Measurements from ENCODE around the gene CHD2. TPM values are rescaled to one million over a fixed set of nuclear protein-coding genes. Genes with fewer than 3 reads are reported as not detected.

CHD2 gene
- total RNA-seq, 2 experiments from 2014 or later, result 129 to 148 TPM

DNA sequence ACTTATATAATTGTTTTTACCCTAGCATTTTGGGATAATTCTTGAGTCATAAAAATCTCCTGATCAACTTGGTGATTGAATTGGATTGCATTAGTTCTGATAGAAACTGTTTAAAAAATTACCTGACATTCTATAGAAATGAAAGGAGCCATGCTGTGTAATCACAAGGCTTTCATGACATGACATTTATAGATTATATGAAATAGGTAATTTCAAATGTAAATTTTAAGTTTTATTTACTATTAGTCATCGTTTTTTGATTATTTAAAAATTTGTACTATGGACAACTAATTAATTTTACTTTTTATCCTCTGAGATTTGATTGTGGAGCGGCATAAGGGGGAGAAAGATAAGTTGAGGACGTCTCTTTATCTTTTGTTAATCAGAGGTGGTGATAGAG, 12.3 kb upstream of the CHD2 start:
- peaks cover 55% of the 10 kb centered on the region for H3K4me1 Mint-ChIP-seq
- CTCF ChIA-PET, result interaction anchor here (1.4 to 3.3 kb wide), 3 partner anchors 12 to 79 kb away, joined by 4 to 31 read pairs (median 5); partner anchors contain the start of gene CHD2

DNA sequence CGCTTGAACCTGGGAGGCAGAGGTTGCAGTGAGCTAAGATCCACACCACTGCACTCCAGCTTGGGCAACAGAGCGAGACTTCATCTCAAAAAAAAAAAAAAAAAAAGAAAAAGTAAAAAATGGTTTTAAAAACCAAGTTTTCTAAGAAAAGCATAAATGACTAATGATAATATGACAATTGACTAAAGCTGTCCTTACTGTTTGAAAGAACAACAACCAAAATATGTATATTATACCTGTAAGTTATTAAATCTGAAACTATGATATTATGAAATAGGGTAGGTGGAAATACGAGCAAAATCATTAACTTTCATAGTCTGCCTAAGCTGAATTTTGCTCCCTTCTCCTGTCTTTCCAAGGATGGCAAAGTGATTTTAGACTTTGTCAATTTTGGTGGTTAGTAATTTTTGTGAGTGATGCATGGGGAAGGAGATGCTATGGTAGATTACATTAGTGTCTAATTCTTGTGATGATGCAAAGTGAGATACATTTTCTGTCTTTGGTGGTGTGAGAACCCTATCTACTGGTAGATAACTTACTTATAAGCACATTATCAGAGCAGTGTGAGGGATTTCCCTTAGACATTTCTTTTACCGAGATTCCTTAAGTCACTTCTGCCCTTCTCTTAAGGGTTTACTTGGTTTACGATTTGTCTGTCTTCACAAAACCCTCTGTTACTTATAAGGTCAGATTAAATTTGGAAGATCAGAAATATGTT, 10.6 kb upstream of the CHD2 start:
- DNase-seq, result no peak
- peak overlapping the region; percentile 58 for H3K4me3 Mint-ChIP-seq
- peaks cover 80% of the 10 kb centered on the region for H3K36me3 Mint-ChIP-seq (ENCODE audit: low read depth)
- peak overlapping the region; percentile 73 for H3K27ac Mint-ChIP-seq
- no peaks in the 10 kb centered on the region for H3K9me3 Mint-ChIP-seq
- peaks cover 71% of the 10 kb centered on the region for H3K4me1 Mint-ChIP-seq
- ChIA-PET POLR2A (interaction anchor here (0.8 to 1.8 kb wide), 5 partner anchors 10 to 57 kb away, joined by 3 to 7 read pairs (median 3); partner anchors contain the start of gene CHD2), CTCF (interaction anchor here (0.6 to 4.4 kb wide), 8 partner anchors 8 to 84 kb away, joined by 3 to 31 read pairs (median 4); partner anchors contain the start of gene CHD2)
- no peaks in the 10 kb centered on the region for H3K27me3 Mint-ChIP-seq

More for the DNA sequence above, 12.3 kb upstream of the CHD2 start:
- Mint-ChIP-seq H3K27ac (peak overlapping the region; percentile 31), H3K4me3 (peak overlapping the region; percentile 68), H3K27me3 (no peaks in the 10 kb centered on the region), H3K36me3 (ENCODE audit: low read depth) (peaks cover 78% of the 10 kb centered on the region), H3K9me3 (no peaks in the 10 kb centered on the region)
- DNase-seq, result no peak
- POLR2A ChIA-PET, result interaction anchor here (1.8 kb wide), 1 partner anchor 16 kb away, joined by 7 read pairs; no protein-coding TSS in a partner anchor

DNA sequence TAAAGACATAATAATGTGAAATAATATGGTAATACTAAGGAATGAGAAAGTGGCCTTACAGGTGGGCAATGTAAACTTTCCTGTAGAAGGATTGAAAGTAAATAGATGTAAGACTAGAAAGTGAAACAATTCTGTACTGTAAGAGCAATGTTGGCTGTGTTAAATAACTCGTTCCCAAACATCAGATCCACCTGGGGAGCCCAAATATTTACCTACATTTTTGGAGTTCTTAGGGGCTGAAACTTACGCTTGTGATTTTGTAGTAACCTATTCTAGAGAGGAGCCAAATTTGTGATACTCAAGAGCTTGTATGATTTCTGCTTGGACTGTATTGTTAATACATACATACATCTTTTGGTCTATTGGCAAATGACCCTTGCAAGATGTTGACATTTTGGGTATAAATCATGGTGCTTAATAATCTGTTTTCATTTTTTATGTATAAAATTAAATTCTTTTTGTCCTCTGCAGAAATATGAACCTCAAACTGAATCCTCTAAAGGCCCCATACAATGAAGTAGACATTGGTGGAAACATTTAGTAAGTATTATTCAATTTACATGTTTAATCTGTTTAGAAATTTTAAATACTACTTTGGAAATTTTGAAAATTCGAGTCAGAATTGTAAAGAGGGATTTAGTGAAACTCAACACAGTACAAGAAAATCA, 8.5 kb upstream of the CHD2 start:
- H3K4me1 Mint-ChIP-seq, result peaks cover 79% of the 10 kb centered on the region

DNA sequence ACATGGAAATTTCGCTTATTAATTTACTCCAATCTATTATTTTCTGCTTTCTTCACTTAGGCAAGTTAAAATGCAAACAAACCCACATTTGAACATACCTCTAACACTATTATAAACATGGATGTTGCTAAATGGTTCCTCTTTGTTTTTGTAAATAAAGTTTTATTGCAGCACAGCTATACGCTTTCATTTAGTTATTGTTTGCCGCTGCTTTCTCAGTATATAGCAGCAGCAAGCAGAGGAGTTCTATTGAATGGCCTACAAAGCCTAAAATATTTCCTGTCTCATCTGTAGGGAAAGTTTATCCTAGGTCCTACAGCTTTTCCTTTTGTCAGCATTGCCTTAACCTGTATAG, 7.9 kb upstream of the CHD2 start:
- Mint-ChIP-seq H3K4me3 (no peak overlapping the region), H3K9me3 (no peaks in the 10 kb centered on the region), H3K36me3 (ENCODE audit: low read depth) (peaks cover 76% of the 10 kb centered on the region), H3K27me3 (no peaks in the 10 kb centered on the region), H3K27ac (no peak overlapping the region), H3K4me1 (peaks cover 79% of the 10 kb centered on the region)
- POLR2A ChIA-PET, result interaction anchor here (0.5 to 0.8 kb wide), 2 partner anchors 10 to 83 kb away, joined by 3 read pairs; no protein-coding TSS in a partner anchor
- DNase-seq, result no peak
- CTCF ChIA-PET, result interaction anchor here (3.1 to 4.4 kb wide), 2 partner anchors 10 to 83 kb away, joined by 17 to 24 read pairs; no protein-coding TSS in a partner anchor

More for the DNA sequence above, 8.5 kb upstream of the CHD2 start:
- Mint-ChIP-seq H3K9me3 (no peaks in the 10 kb centered on the region), H3K27ac (peak overlapping the region; percentile 50), H3K27me3 (no peaks in the 10 kb centered on the region), H3K36me3 (ENCODE audit: low read depth) (peaks cover 76% of the 10 kb centered on the region), H3K4me3 (peak overlapping the region; percentile 58)
- no peak for DNase-seq
- POLR2A ChIA-PET, result interaction anchor here (0.5 to 0.8 kb wide), 2 partner anchors 9 to 83 kb away, joined by 3 read pairs; no protein-coding TSS in a partner anchor
- CTCF ChIA-PET, result interaction anchor here (3.1 to 4.4 kb wide), 2 partner anchors 9 to 82 kb away, joined by 17 to 24 read pairs; no protein-coding TSS in a partner anchor

DNA sequence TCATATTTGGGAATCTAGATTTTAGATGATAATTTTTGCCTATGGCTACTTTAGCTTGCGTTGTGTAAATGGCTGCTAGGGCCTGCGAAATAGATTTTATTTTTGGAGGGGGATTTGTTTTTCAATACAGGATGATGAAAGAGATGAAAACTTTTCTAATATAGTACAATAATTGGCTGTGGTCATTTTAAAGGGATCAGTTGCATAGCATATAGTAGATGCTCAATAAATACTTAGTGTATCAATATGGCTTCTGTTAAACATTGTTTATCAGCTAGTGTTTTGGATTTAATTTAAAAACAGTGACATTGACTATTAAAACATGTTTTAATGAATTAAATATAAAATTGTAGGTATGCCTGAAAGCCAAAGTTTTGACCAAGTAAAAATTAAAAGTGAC, 6.9 kb upstream of the CHD2 start:
- H3K27ac Mint-ChIP-seq, result peak overlapping the region; percentile 55
- CTCF ChIA-PET, result interaction anchor here (2.4 to 4.4 kb wide), 3 partner anchors 11 to 84 kb away, joined by 9 to 24 read pairs (median 17); no protein-coding TSS in a partner anchor
- peaks cover 5% of the 10 kb centered on the region for H3K9me3 Mint-ChIP-seq
- H3K27me3 Mint-ChIP-seq, result no peaks in the 10 kb centered on the region
- peaks cover 80% of the 10 kb centered on the region for H3K4me1 Mint-ChIP-seq
- peaks cover 78% of the 10 kb centered on the region for H3K36me3 Mint-ChIP-seq (ENCODE audit: low read depth)
- H3K4me3 Mint-ChIP-seq, result peak overlapping the region; percentile 55
- POLR2A ChIA-PET, result interaction anchor here (0.6 kb wide), 1 partner anchor 796 kb away, joined by 3 read pairs; no protein-coding TSS in a partner anchor
- DNase-seq, result no peak

DNA sequence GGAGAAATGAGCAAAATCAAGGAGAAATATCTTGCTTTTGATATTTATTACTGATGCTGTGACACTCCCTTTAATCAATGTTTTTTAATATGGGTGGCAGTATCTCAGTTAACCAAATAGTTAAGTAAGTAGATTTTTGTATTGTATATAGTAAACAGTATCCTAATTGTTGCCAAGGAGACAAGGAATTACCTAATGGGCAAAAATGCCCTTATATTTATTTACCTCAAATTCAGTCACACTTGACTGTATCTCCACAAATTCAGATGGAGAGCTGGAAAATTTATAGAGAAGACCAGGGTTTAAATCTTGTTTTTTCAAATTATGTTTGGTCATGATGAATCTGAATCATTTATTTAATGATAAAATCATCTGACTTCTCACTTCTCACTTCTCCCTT, 3.6 kb upstream of the CHD2 start:
- POLR2A ChIA-PET, result no interaction called here
- DNase-seq, result no peak
- CTCF ChIA-PET, result interaction anchor here (0.6 to 1.5 kb wide), 5 partner anchors 8 to 95 kb away, joined by 3 to 5 read pairs (median 3); no protein-coding TSS in a partner anchor
- Mint-ChIP-seq H3K36me3 (ENCODE audit: low read depth) (peaks cover 81% of the 10 kb centered on the region), H3K4me1 (peaks cover 70% of the 10 kb centered on the region), H3K27me3 (no peaks in the 10 kb centered on the region), H3K27ac (peak overlapping the region; percentile 34), H3K4me3 (no peak overlapping the region), H3K9me3 (peaks cover 12% of the 10 kb centered on the region)

DNA sequence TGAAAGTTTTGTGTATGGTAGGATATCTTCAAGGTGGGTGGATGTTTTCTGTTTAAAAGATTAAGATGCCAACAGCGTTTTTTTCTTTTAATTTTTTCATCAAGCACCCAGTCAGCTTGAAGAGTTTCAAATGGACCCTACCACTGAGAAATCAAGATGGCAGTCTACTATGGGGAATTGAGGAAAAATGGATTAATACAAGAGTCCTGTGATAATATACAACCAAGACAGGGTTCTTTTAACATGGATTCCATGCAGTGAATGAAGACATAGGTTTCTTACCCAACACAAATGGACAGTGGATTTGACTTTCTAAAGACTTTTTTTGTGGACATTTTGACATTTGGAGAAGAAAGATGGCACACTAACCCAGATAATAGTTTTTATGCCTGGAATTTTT, 2.5 kb upstream of the CHD2 start:
- ChIA-PET CTCF (interaction anchor here (0.6 to 1.5 kb wide), 5 partner anchors 9 to 89 kb away, joined by 3 to 5 read pairs (median 3); no protein-coding TSS in a partner anchor), POLR2A (no interaction called here)
- Mint-ChIP-seq H3K36me3 (ENCODE audit: low read depth) (peaks cover 80% of the 10 kb centered on the region), H3K4me1 (peaks cover 63% of the 10 kb centered on the region), H3K27me3 (no peaks in the 10 kb centered on the region), H3K9me3 (peaks cover 12% of the 10 kb centered on the region), H3K4me3 (no peak overlapping the region), H3K27ac (no peak overlapping the region)
- DNase-seq, result no peak

DNA sequence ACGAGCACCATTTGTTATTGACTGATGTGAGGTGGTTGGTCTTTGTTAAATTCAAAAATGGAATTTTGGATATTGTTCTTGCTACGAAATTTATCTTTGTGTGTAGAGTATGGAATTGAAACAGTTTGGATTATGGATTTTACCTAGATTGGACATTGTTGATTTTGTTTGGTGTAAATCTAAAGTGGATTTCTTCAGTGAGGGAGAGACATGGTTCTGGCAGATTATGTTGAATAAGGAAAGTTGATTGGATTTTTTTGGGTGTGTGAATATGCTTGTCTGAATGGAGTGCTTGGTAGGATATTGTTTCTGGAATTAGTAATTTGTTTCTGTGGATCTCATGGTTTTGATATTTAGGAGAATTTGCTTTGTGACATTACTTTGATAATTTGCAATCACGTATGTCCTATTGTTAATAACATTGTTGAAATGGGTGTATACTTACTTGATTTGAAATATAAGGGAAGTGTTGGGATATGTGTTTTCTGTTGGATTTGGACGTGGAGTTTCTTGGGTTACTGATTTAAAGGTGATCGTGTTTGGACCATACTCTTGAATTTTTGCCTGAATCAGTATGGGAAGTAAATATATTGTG, 1.0 kb upstream of the CHD2 start:
- no peak for DNase-seq
- Mint-ChIP-seq H3K4me1 (peaks cover 58% of the 10 kb centered on the region), H3K4me3 (peak overlapping the region; percentile 45), H3K27ac (peak overlapping the region; percentile 100), H3K9me3 (peaks cover 12% of the 10 kb centered on the region), H3K36me3 (ENCODE audit: low read depth) (peaks cover 81% of the 10 kb centered on the region), H3K27me3 (no peaks in the 10 kb centered on the region)
- ChIA-PET POLR2A (interaction anchor here (0.7 to 4.9 kb wide), 5 partner anchors 14 to 90 kb away, joined by 3 to 56 read pairs (median 7); no protein-coding TSS in a partner anchor), CTCF (interaction anchor here (0.9 to 2.1 kb wide), 14 partner anchors 9 to 90 kb away, joined by 3 to 38 read pairs (median 4); no protein-coding TSS in a partner anchor)

DNA sequence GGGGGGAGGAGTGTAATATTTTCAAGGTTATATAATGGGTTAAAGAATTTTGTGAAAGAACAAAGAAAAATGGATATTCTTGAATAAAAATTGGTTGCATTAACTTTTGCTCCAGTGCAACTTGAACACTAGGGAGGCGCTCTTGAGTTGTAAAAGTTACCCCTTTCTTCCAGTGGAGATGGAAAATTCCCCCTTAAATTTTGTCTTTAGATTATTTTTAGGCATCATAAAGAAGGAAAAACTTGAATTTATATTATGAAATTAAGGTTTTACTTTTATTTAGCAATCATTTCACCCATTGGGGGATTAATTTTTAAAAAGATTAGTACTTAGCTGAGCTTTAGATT, 550 bp upstream of the CHD2 start:
- ChIA-PET POLR2A (interaction anchor here (0.7 to 4.9 kb wide), 6 partner anchors 14 to 91 kb away, joined by 3 to 56 read pairs (median 6); no protein-coding TSS in a partner anchor), CTCF (interaction anchor here (0.9 to 2.1 kb wide), 17 partner anchors 9 to 91 kb away, joined by 3 to 38 read pairs (median 4); no protein-coding TSS in a partner anchor)
- Mint-ChIP-seq H3K9me3 (peaks cover 12% of the 10 kb centered on the region), H3K27ac (peak overlapping the region; percentile 100), H3K4me3 (peak overlapping the region; percentile 80), H3K36me3 (ENCODE audit: low read depth) (peaks cover 78% of the 10 kb centered on the region), H3K4me1 (peaks cover 53% of the 10 kb centered on the region), H3K27me3 (no peaks in the 10 kb centered on the region)
- DNase-seq, result no peak

DNA sequence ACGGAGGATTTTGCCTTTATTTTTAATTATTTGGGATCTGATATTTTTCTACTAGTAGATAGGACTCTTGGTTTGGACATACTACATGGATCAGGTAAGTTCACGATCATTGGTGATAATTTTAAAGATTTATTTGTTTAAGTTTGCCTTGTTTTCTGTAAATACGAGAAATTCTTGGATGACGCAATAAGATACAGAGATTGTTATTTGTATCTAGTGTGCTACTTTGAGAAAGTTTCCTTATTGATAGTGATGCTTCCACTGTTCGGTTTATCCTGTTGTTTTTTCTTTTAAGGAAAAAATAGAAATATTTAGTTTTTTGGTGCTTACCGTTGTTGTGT, 577 bp downstream of the CHD2 start:
- Mint-ChIP-seq H3K4me3 (peak overlapping the region; percentile 80), H3K27me3 (no peaks in the 10 kb centered on the region), H3K4me1 (peaks cover 55% of the 10 kb centered on the region), H3K9me3 (peaks cover 12% of the 10 kb centered on the region), H3K36me3 (ENCODE audit: low read depth) (peaks cover 77% of the 10 kb centered on the region), H3K27ac (peak overlapping the region; percentile 100)
- no peak for DNase-seq
- ChIA-PET CTCF (interaction anchor here (0.7 to 2.1 kb wide), 11 partner anchors 10 to 92 kb away, joined by 3 to 38 read pairs (median 4); no protein-coding TSS in a partner anchor), POLR2A (interaction anchor here (0.7 to 4.9 kb wide), 11 partner anchors 11 to 92 kb away, joined by 3 to 56 read pairs (median 6); no protein-coding TSS in a partner anchor)

DNA sequence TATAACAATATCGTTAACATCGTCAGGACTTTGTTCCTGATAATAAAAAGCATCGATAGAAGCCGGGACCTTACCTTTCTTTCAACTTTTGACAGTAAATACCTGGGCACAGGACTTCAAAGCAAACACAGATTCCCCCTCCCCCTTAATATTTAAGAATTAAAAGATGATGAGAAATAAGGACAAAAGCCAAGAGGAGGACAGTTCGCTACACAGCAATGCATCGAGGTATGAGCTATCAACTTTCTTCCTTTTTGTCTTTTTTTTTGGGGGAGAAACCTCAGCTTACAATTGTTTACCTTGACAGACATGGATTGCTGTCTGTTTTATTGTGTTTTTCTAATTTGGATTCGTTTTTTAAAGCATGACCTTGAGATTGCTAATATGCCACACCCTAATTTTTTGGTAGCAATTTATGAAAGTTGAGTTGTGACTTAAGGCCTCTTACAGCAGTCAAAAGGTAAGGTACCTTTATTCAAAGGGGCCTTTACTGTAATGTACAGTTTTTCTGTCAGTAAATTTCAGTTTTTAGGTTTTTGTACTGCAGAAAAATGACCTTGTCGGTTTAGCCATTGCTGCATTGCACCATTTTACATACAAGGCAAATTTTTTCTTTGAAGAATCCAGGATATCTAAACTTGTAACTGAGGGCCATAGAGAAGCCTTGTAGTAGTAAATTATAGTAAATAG, 1.1 kb downstream of the CHD2 start:
- no peak for DNase-seq
- CTCF ChIA-PET, result interaction anchor here (1.6 to 3.0 kb wide), 4 partner anchors 12 to 92 kb away, joined by 9 to 38 read pairs (median 18); no protein-coding TSS in a partner anchor
- H3K27ac Mint-ChIP-seq, result peak overlapping the region; percentile 100
- no peaks in the 10 kb centered on the region for H3K27me3 Mint-ChIP-seq
- peaks cover 58% of the 10 kb centered on the region for H3K4me1 Mint-ChIP-seq
- peaks cover 12% of the 10 kb centered on the region for H3K9me3 Mint-ChIP-seq
- peaks cover 76% of the 10 kb centered on the region for H3K36me3 Mint-ChIP-seq (ENCODE audit: low read depth)
- POLR2A ChIA-PET, result interaction anchor here (0.8 to 4.9 kb wide), 6 partner anchors 11 to 90 kb away, joined by 3 to 56 read pairs (median 6); no protein-coding TSS in a partner anchor
- H3K4me3 Mint-ChIP-seq, result peak overlapping the region; percentile 80

All from activated CD4-positive, alpha-beta T cell treated with anti-CD3 and anti-CD28 coated beads, Interleukin-2, amount 10 ng/mL, durations not matched to agents 7 days and 5 days (primary cell).